OCI-LY7 (cell line): ENCODE data around the gene NBEA. TPM values are rescaled to one million over a fixed set of nuclear protein-coding genes. Genes with fewer than 3 reads are reported as not detected.

Experiments used
- BruUV-seq: library from RNA; stranded (reverse); fragments of 400-500 nt; replicated peaks from 2 replicates; lab custom pipeline; 2021; lab: Mats Ljungman, UMichigan
- CTCF ChIA-PET: fragments of 300-600 bp; sonication (Branson Sonifier 250); formaldehyde crosslinking; loops from one replicate; lab custom pipeline; 2022; ENCODE audit warnings: antibody characterized with exemption; ENCODE audit not compliant: unreplicated experiment; lab: Charles Lee
- POLR2A ChIA-PET: fragments of 300-600 bp; sonication (Branson Sonifier 250); formaldehyde crosslinking; loops from one replicate; lab custom pipeline; 2022; ENCODE audit warnings: antibody characterized with exemption; lab: Charles Lee
- DNase-seq: peaks from one replicate; pipeline ENCODE4 v3.0.0-alpha.2; 2015; ENCODE audit warnings: low spot score
- H2AFZ ChIP-seq: fragments of 200-600 bp; sonication (generic), shearing (Covaris generic); 2 replicates; pipeline ENCODE4 v1.6.1; 2014; ENCODE audit warnings: mild to moderate bottlenecking, antibody characterized with exemption, low read length, moderate library complexity
- H3K27ac ChIP-seq: fragments of 200-600 bp; sonication (generic); 2 replicates; pipeline ENCODE4 v1.5.1; 2014; ENCODE audit warnings: mixed run types, low read depth, mild to moderate bottlenecking, moderate library complexity, low read length, inconsistent platforms; ENCODE audit not compliant: poor library complexity, severe bottlenecking
- H3K36me3 ChIP-seq: fragments of 200-600 bp; sonication (generic); 2 replicates; pipeline ENCODE4 v1.6.1; 2014; ENCODE audit warnings: mild to moderate bottlenecking, antibody characterized with exemption, low read length, moderate library complexity, mixed read lengths; ENCODE audit not compliant: insufficient read depth
- H3K4me1 ChIP-seq: fragments of 200-600 bp; sonication (generic); 2 replicates; pipeline ENCODE4 v1.5.1; 2014; ENCODE audit warnings: mild to moderate bottlenecking, low read length; ENCODE audit not compliant: insufficient read depth, poor library complexity, severe bottlenecking
- H3K4me2 ChIP-seq: fragments of 200-600 bp; sonication (generic); 2 replicates; pipeline ENCODE4 v1.6.1; 2014; ENCODE audit warnings: mild to moderate bottlenecking, low read length
- H3K4me3 ChIP-seq: fragments of 200-600 bp; sonication (generic); 2 replicates; pipeline ENCODE4 v1.5.1; 2014; ENCODE audit warnings: mild to moderate bottlenecking, low read depth, low read length; ENCODE audit not compliant: poor library complexity, severe bottlenecking
- H3K79me2 ChIP-seq: fragments of 200-600 bp; sonication (generic); 2 replicates; pipeline ENCODE4 v1.6.1; 2016; ENCODE audit warnings: low read depth, mild to moderate bottlenecking, low read length, moderate library complexity, mixed read lengths; ENCODE audit not compliant: insufficient read depth
- H3K9me2 ChIP-seq: fragments of 200-600 bp; sonication (generic); 2 replicates; pipeline ENCODE4 v1.6.1; 2016; ENCODE audit warnings: mild to moderate bottlenecking, low read length, mixed read lengths; ENCODE audit not compliant: insufficient read depth
- H3K9me3 ChIP-seq: fragments of 200-600 bp; sonication (generic); 2 replicates; pipeline ENCODE4 v1.6.1; 2014; ENCODE audit warnings: mild to moderate bottlenecking, mixed run types, low read length, mixed read lengths
- H4K20me1 ChIP-seq: fragments of 200-600 bp; sonication (generic); 2 replicates; pipeline ENCODE4 v1.6.1; 2014; ENCODE audit warnings: mild to moderate bottlenecking, antibody characterized with exemption, low read length, moderate library complexity, mixed read lengths; ENCODE audit not compliant: insufficient read depth
- EZH2phosphoT487 ChIP-seq: fragments of 200-600 bp; sonication (generic); IDR thresholded peaks from 2 replicates; pipeline ENCODE4 v1.6.1; 2018; ENCODE audit warnings: low read depth, borderline replicate concordance, mild to moderate bottlenecking, mixed run types, antibody characterized with exemption, low read length, moderate library complexity, mixed read lengths
- intact Hi-C: fragments of 100-400 bp; cut with micrococcal nuclease; formaldehyde crosslinking; loops from one replicate; pipeline ENCODE4 v1.10.0; 2022; ENCODE audit not compliant: unreplicated experiment
- total RNA-seq, 2 experiments: library from RNA; depleted of rRNA in 1 of 2; stranded (reverse); fragments of >200 nt in 1 of 2; shearing (Covaris generic) in 1 of 2; gene quantifications; 2 replicates each; pipeline ENCODE4 v1.2.3, GENCODE V29; 2014 to 2022
- TF ChIP-seq, protein P1 (sequence below): fragments of 200-600 bp; sonication (generic); conservative IDR thresholded peaks from 2 replicates; pipeline ENCODE4 v1.5.1; 2014; ENCODE audit warnings: mild to moderate bottlenecking, antibody characterized with exemption, low read length, moderate library complexity, mixed read lengths

The NBEA gene
- total RNA-seq, 2 experiments from 2014 or later = 3.6 to 11.0 TPM

DNA sequence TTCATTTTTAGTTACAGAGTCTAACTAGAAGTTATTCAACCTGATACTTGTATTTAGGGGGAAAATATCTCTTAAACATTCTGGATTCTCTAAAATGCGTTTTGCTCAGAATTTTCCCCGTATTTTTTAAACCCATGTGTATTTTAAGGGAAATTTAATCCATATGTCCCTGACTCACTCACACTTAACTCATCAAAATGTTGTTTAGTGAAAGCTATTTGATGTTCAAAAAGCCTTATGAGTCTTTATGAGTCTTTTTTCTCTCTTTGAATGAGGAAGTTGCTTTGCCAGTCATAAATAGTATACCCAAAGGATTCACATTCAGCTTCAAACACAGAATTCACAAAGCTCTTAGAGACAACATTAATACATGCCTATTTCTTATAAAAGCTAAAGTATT lies 518.0 kb downstream of the NBEA start:
- no peak for TF ChIP-seq EZH2phosphoT487
- TF ChIP-seq, protein P1, sequence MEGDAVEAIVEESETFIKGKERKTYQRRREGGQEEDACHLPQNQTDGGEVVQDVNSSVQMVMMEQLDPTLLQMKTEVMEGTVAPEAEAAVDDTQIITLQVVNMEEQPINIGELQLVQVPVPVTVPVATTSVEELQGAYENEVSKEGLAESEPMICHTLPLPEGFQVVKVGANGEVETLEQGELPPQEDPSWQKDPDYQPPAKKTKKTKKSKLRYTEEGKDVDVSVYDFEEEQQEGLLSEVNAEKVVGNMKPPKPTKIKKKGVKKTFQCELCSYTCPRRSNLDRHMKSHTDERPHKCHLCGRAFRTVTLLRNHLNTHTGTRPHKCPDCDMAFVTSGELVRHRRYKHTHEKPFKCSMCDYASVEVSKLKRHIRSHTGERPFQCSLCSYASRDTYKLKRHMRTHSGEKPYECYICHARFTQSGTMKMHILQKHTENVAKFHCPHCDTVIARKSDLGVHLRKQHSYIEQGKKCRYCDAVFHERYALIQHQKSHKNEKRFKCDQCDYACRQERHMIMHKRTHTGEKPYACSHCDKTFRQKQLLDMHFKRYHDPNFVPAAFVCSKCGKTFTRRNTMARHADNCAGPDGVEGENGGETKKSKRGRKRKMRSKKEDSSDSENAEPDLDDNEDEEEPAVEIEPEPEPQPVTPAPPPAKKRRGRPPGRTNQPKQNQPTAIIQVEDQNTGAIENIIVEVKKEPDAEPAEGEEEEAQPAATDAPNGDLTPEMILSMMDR = no peak
- H3K9me2 ChIP-seq = no peaks in the 10 kb centered on the region
- ChIA-PET POLR2A (no interaction called here), CTCF (no interaction called here)
- no peaks in the 10 kb centered on the region for H4K20me1 ChIP-seq
- intact Hi-C loops = no loop called here
- no peaks in the 10 kb centered on the region for H3K79me2 ChIP-seq
- H2AFZ ChIP-seq = no peak overlapping the region
- no peaks in the 10 kb centered on the region for H3K4me1 ChIP-seq
- no peaks in the 10 kb centered on the region for H3K9me3 ChIP-seq
- BruUV-seq = no TSS peak
- H3K4me2 ChIP-seq = no peak overlapping the region
- no peak overlapping the region for H3K27ac ChIP-seq
- no peak overlapping the region for H3K4me3 ChIP-seq
- no peaks in the 10 kb centered on the region for H3K36me3 ChIP-seq
- no peak for DNase-seq

DNA sequence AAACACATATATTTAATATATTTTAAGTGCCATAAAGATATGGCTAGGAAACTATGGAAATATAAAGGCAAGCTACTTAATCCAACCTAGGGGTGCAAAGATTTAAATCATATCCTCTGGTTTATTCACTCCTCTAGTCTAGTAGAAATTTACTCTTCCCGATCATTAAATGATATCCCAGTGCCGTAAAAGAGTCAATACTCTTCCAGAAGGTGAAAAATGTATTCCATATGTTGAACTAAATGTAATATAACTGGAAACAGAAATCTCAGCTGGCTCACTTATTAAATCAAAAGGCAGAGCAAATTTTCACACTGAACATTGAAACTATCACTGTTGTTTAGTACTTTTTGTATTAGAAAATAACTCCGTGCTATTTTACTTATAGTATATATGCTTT lies 523.3 kb downstream of the NBEA start:
- no peak overlapping the region for H2AFZ ChIP-seq
- intact Hi-C loops = no loop called here
- CTCF ChIA-PET = no interaction called here
- H3K36me3 ChIP-seq = no peaks in the 10 kb centered on the region
- H3K4me2 ChIP-seq = no peak overlapping the region
- TF ChIP-seq, protein P1 = no peak
- no peak for TF ChIP-seq EZH2phosphoT487
- no peaks in the 10 kb centered on the region for H3K9me3 ChIP-seq
- H3K4me1 ChIP-seq = no peaks in the 10 kb centered on the region
- no peak for DNase-seq
- no peak overlapping the region for H3K4me3 ChIP-seq
- no peaks in the 10 kb centered on the region for H3K9me2 ChIP-seq
- POLR2A ChIA-PET = interaction anchor here (0.5 kb wide), 1 partner anchor 71 kb away, joined by 3 read pairs; no protein-coding TSS in a partner anchor
- H4K20me1 ChIP-seq = no peaks in the 10 kb centered on the region
- no peaks in the 10 kb centered on the region for H3K79me2 ChIP-seq
- no TSS peak for BruUV-seq
- H3K27ac ChIP-seq = no peak overlapping the region

DNA sequence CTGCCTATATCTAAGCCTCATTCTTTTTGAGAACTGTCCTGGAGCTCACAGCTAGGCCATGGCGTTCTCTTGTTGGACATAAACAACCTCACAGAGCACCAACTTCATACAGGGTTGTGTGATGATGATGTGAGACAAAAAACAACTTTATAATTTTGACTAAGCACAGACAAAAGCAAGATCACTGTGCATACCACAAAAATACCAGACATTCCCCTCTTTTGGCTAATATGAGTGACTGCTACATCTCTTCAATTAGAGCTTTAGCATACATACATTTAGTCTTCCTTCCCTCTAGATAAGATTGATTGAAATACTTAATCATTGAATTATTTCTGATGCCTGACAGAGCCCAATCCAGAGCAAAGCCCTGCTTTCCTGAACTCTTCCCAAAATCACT lies 526.1 kb downstream of the NBEA start:
- H3K4me3 ChIP-seq = no peak overlapping the region
- H3K4me1 ChIP-seq = no peaks in the 10 kb centered on the region
- H2AFZ ChIP-seq = no peak overlapping the region
- H3K9me2 ChIP-seq = no peaks in the 10 kb centered on the region
- H3K27ac ChIP-seq = no peak overlapping the region
- no peak overlapping the region for H3K4me2 ChIP-seq
- DNase-seq = no peak
- H3K79me2 ChIP-seq = no peaks in the 10 kb centered on the region
- CTCF ChIA-PET = no interaction called here
- H3K9me3 ChIP-seq = no peaks in the 10 kb centered on the region
- no peaks in the 10 kb centered on the region for H3K36me3 ChIP-seq
- TF ChIP-seq, protein P1 = no peak
- no peak for TF ChIP-seq EZH2phosphoT487
- no peaks in the 10 kb centered on the region for H4K20me1 ChIP-seq
- no TSS peak for BruUV-seq
- intact Hi-C loops = no loop called here
- POLR2A ChIA-PET = interaction anchor here (0.5 to 1.0 kb wide), 3 partner anchors 17 to 274 kb away, joined by 3 to 4 read pairs (median 3); no protein-coding TSS in a partner anchor
